Vagina (tissue), 2 donors: ENCODE results near the gene SLC25A44. TPM values are rescaled to one million over a fixed set of nuclear protein-coding genes. Genes with fewer than 3 reads are reported as not detected.

Experiments used
- DNase-seq, 2 donors: peaks; one replicate each; pipeline ENCODE4 v3.0.0-alpha.2; 2017; ENCODE audit errors: extremely low spot score in 2 of 2
- H3K27ac ChIP-seq: fragments of 200-600 bp; sonication (generic); one replicate; pipeline ENCODE4 v1.5.1; 2019
- H3K27me3 ChIP-seq: fragments of 200-600 bp; sonication (generic); one replicate; pipeline ENCODE4 v1.5.1; 2019
- H3K36me3 ChIP-seq, 2 donors: fragments of 200-600 bp; sonication (generic); one replicate each; pipeline ENCODE4 v1.5.1; 2017 to 2019
- H3K4me1 ChIP-seq: fragments of 200-600 bp; sonication (generic); one replicate; pipeline ENCODE4 v1.5.1; 2019
- H3K4me3 ChIP-seq, 2 donors: fragments of 200-600 bp; sonication (generic); 1 replicate in 1 of 2; 2 replicates in 1 of 2; pipeline ENCODE4 v1.5.1; 2016 to 2019
- H3K9me3 ChIP-seq: fragments of 200-600 bp; sonication (generic); one replicate; pipeline ENCODE4 v1.5.1; 2019
- POLR2A ChIP-seq, 2 donors: fragments of 450-650 bp; IDR thresholded peaks; one replicate each; pipeline ENCODE4 v1.6.1; 2017; ENCODE audit warnings: antibody characterized with exemption in 2 of 2, mild to moderate bottlenecking in 2 of 2, moderate library complexity in 2 of 2
- POLR2AphosphoS5 ChIP-seq, 2 donors: sonication (generic); formaldehyde crosslinking; IDR thresholded peaks; one replicate each; pipeline ENCODE4 v1.9.0; 2017; ENCODE audit warnings: antibody characterized with exemption in 2 of 2, mild to moderate bottlenecking in 2 of 2, low read depth in 1 of 2; ENCODE audit not compliant: insufficient read depth in 1 of 2
- intact Hi-C: fragments of 100-400 bp; cut with DNase I; formaldehyde crosslinking; loops from one replicate; pipeline ENCODE4 v1.15.1; 2023
- total RNA-seq: library from RNA; depleted of rRNA; stranded (reverse); fragments of >200 nt; gene quantifications from one replicate; pipeline ENCODE4 v1.2.3, GENCODE V29; 2016
- TF ChIP-seq, protein P1 (sequence below), 3 experiments: fragments of 450-650 bp in 2 of 3; fragments of 200-600 bp in 1 of 3; sonication (generic) in 1 of 3; IDR thresholded peaks; one replicate each; pipeline ENCODE4 v1.5.1; 2017 to 2019; ENCODE audit warnings: antibody characterized with exemption in 3 of 3, mild to moderate bottlenecking in 2 of 3, moderate library complexity in 2 of 3

Gene SLC25A44
- total RNA-seq, 1 donor from 2014 or later: 14.0 TPM

DNA sequence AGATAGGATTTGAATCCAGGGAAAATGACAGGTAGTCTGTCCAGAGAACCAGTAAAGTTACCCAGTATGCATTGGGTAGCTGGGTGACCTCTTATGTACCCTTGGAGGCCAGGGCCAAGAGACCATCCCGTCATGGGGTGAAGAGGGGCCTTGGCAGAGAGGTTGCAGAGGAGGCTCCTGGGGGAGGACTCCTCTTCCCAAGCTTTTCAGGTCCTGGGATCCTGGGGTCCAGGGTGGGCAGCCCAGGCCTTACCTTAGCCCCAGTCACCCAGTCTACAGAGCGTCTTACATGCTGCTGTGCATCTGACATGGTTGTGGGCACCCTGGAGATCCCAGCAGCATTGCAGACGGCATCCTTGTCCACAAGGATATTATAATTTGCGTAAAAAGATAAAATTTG, 32.9 kb downstream of the SLC25A44 start:
- Histone ChIP-seq H3K4me3 (no peak overlapping the region), H3K4me1 (peaks cover 8% of the 10 kb centered on the region), H3K36me3 (peaks cover 0 to 42% of the 10 kb centered on the region in 2 donors), H3K27ac (no peak overlapping the region), H3K9me3 (no peaks in the 10 kb centered on the region), H3K27me3 (no peaks in the 10 kb centered on the region)
- TF ChIP-seq, protein P1, sequence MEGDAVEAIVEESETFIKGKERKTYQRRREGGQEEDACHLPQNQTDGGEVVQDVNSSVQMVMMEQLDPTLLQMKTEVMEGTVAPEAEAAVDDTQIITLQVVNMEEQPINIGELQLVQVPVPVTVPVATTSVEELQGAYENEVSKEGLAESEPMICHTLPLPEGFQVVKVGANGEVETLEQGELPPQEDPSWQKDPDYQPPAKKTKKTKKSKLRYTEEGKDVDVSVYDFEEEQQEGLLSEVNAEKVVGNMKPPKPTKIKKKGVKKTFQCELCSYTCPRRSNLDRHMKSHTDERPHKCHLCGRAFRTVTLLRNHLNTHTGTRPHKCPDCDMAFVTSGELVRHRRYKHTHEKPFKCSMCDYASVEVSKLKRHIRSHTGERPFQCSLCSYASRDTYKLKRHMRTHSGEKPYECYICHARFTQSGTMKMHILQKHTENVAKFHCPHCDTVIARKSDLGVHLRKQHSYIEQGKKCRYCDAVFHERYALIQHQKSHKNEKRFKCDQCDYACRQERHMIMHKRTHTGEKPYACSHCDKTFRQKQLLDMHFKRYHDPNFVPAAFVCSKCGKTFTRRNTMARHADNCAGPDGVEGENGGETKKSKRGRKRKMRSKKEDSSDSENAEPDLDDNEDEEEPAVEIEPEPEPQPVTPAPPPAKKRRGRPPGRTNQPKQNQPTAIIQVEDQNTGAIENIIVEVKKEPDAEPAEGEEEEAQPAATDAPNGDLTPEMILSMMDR (IDR thresholded peaks at IDR 0.05): no peak
- TF ChIP-seq POLR2A (IDR thresholded peaks at IDR 0.05) (no peak), POLR2AphosphoS5 (IDR thresholded peaks at IDR 0.05; ENCODE audit: insufficient read depth in 1 of 2, low read depth in 1 of 2) (no peak)
- intact Hi-C loops: loop anchor here (2.0 kb wide), 1 partner anchor 80 kb away; no protein-coding TSS in a partner anchor
- DNase-seq: peak in 1 of 2 donors; percentile 83

DNA sequence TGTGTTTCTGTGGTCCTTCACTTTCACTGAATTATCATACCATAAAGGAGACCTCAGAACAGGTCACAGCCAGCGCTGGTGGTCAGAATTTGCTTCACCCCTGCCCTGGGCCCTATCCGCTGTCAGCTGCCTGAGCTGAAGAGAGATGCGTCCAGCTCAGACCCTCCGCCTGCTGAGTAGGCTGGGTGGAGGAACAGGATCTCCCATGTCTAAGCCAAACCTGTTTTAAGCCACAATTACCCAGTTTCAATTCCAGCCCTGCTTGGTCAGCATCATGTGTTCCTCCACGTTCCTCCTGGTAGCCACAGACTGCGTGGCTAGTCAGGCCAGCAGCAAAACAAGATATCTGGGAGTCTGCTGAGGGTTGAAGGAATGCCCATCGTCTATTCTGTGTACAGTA, 34.6 kb downstream of the SLC25A44 start:
- H3K9me3 ChIP-seq: no peaks in the 10 kb centered on the region
- H3K4me3 ChIP-seq: no peak overlapping the region
- DNase-seq: no peak
- H3K27ac ChIP-seq: no peak overlapping the region
- H3K27me3 ChIP-seq: no peaks in the 10 kb centered on the region
- intact Hi-C loops: no loop called here
- TF ChIP-seq POLR2AphosphoS5 (IDR thresholded peaks at IDR 0.05; ENCODE audit: insufficient read depth in 1 of 2, low read depth in 1 of 2) (no peak), POLR2A (IDR thresholded peaks at IDR 0.05) (no peak)
- TF ChIP-seq, protein P1 (IDR thresholded peaks at IDR 0.05): no peak
- H3K36me3 ChIP-seq: peaks cover 0 to 32% of the 10 kb centered on the region in 2 donors
- peaks cover 8% of the 10 kb centered on the region for H3K4me1 ChIP-seq

DNA sequence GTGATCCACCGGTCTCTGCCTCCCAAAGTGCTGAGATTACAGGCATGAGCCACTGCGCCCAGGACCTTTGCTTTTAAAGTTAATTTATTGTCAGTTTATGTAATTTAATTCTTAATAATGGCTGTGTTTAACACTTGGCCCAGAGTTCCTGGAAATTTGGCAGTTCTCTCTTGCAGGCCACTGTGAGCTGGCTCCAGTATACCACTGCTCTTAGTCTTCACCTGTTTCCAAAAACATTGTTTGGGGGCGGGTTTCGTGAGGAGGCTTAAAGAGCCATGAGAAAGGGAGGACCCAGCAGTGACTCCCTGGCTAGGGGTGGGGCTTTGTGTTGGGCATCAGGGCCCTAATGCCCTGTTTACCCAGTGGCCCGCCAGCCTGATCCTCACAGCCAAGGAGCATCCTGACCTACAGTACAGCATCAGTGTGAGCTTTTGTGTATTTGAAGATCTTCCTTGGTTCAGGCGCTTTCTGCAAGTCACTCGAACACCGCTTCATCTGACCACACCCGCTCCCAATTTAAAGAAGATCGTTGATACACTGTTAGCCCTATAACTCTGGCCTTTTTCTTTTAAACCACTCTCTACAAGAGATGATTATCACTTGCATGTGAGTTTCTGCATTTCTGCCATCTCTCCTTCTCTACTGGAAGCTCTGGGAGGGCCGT, 36.0 kb downstream of the SLC25A44 start:
- H3K27ac ChIP-seq: no peak overlapping the region
- no peaks in the 10 kb centered on the region for H3K27me3 ChIP-seq
- TF ChIP-seq POLR2A (IDR thresholded peaks at IDR 0.05): no peak
- TF ChIP-seq POLR2AphosphoS5 (IDR thresholded peaks at IDR 0.05; ENCODE audit: insufficient read depth in 1 of 2, low read depth in 1 of 2): no peak
- TF ChIP-seq, protein P1 (IDR thresholded peaks at IDR 0.05): no peak
- DNase-seq: no peak
- H3K4me1 ChIP-seq: peaks cover 8% of the 10 kb centered on the region
- H3K9me3 ChIP-seq: no peaks in the 10 kb centered on the region
- peaks cover 0 to 37% of the 10 kb centered on the region in 2 donors for H3K36me3 ChIP-seq
- H3K4me3 ChIP-seq: no peak overlapping the region
- intact Hi-C loops: no loop called here

DNA sequence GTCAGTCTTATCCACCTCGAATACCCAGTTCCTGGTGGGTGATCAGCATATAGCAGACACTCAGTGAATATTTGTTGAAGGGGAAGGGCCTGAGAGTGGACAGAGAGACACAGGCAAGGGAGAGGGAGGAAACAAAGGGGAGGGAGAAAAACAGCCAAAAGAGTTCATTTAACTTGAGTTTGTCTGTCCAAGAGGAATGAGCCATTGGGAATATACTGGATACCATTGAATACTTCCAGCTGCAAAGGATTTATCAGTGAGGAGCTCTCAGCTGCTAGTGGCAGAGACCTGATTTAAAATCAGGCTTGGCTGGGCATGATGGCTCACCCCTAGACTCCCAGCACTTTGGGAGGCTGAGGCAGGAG, 36.6 kb downstream of the SLC25A44 start:
- Histone ChIP-seq H3K27me3 (no peaks in the 10 kb centered on the region), H3K4me3 (no peak overlapping the region), H3K4me1 (peaks cover 3% of the 10 kb centered on the region), H3K27ac (no peak overlapping the region), H3K9me3 (no peaks in the 10 kb centered on the region), H3K36me3 (peaks cover 0 to 40% of the 10 kb centered on the region in 2 donors)
- intact Hi-C loops: no loop called here
- no peak for DNase-seq
- TF ChIP-seq, protein P1 (IDR thresholded peaks at IDR 0.05): no peak
- TF ChIP-seq POLR2AphosphoS5 (IDR thresholded peaks at IDR 0.05; ENCODE audit: insufficient read depth in 1 of 2, low read depth in 1 of 2): no peak
- TF ChIP-seq POLR2A (IDR thresholded peaks at IDR 0.05): no peak

DNA sequence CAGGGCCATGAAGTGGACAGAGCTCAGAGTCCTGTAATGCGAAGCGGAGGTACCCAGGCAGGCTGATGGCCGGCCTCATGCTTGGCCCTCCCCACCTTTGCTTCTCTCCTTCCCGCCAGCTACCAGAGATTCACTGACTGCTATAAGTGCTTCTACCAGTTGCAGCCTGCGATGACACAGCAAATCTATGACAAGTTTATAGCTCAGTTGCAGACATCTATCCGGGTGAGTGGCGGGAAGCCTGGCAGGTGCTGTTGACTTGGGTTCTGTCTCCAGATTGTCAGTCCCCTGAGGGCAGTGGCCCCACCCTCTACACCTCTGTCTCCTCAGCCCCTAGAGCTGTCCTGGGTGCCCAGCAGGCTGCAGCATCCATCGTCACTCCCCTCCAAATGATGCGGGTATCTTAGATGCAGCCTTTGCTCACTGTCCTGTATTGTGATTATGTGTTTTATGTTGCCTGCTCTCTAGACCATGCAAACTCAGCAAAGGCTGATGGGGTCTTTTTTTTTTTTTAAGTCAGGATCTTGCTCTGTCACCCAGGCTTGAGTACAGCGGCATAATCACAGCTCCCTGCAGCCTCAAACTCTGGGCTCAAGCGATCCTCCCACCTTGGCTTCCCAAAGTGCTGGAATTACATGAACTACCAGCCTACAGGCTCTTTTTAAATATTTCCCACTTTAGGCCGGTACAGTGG, 38.4 kb downstream of the SLC25A44 start:
- intact Hi-C loops: no loop called here
- TF ChIP-seq, protein P1 (IDR thresholded peaks at IDR 0.05): no peak
- TF ChIP-seq POLR2A (IDR thresholded peaks at IDR 0.05) (no peak), POLR2AphosphoS5 (IDR thresholded peaks at IDR 0.05; ENCODE audit: insufficient read depth in 1 of 2, low read depth in 1 of 2) (no peak)
- no peaks in the 10 kb centered on the region for H3K9me3 ChIP-seq
- peaks cover 0 to 48% of the 10 kb centered on the region in 2 donors for H3K36me3 ChIP-seq
- DNase-seq: no peak
- H3K4me1 ChIP-seq: no peaks in the 10 kb centered on the region
- H3K4me3 ChIP-seq: no peak overlapping the region
- no peak overlapping the region for H3K27ac ChIP-seq
- no peaks in the 10 kb centered on the region for H3K27me3 ChIP-seq
